ENCODE measurements around the gene MUSK. TPM values are rescaled to one million over a fixed set of nuclear protein-coding genes. Genes with fewer than 3 reads are reported as not detected.
"Not testable (repeated sequence)": the region's sequence is repeated elsewhere in the genome, so short reads cannot be mapped to it uniquely, and the experiment has no call there.

Gene MUSK
- total RNA-seq, 2 experiments from 2014 or later: not detected

GRCh38 chr9:110825950-110826349 lies 157.4 kb downstream of the MUSK start:
- Mint-ChIP-seq H3K9me3 (peaks cover 3% of the 10 kb centered on the region), H3K4me3 (no peak overlapping the region), H3K27ac (no peak overlapping the region), H3K27me3 (no peaks in the 10 kb centered on the region), H3K36me3 (ENCODE audit: low read depth) (no peaks in the 10 kb centered on the region), H3K4me1 (ENCODE audit: low read depth) (no peaks in the 10 kb centered on the region)
- intact Hi-C loops (cut with micrococcal nuclease): no loop called here
- DNase-seq (no peak), ATAC-seq (no peak)
- CTCF ChIA-PET: no interaction called here
- POLR2A ChIA-PET: no interaction called here
- TF ChIP-seq CTCF (IDR thresholded peaks at IDR 0.05): no peak

DNA sequence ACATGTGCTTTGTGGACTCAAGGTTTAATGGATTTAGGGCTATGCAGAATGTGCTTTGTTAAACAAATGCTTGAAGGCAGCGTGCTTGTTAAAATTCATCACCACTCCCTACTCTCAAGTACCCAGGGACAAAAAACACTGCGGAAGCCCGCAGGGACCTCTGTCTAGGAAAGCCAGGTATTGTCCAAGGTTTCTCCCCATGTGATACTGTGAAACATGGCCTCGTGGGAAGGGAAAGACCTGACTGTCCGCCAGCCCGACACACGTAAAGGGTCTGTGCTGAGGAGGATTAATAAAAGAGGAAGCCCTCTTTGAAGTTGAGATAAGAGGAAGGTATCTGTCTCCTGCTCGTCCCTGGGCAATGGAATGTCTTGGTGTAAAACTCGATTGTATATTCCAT lies 157.8 kb downstream of the MUSK start:
- H3K27me3 Mint-ChIP-seq; H3K36me3 Mint-ChIP-seq (ENCODE audit: low read depth); H3K4me3 Mint-ChIP-seq; H3K4me1 Mint-ChIP-seq (ENCODE audit: low read depth); POLR2A ChIA-PET; ATAC-seq; intact Hi-C loops (cut with micrococcal nuclease); CTCF ChIA-PET; DNase-seq; H3K9me3 Mint-ChIP-seq; H3K27ac Mint-ChIP-seq: not testable (repeated sequence)

DNA sequence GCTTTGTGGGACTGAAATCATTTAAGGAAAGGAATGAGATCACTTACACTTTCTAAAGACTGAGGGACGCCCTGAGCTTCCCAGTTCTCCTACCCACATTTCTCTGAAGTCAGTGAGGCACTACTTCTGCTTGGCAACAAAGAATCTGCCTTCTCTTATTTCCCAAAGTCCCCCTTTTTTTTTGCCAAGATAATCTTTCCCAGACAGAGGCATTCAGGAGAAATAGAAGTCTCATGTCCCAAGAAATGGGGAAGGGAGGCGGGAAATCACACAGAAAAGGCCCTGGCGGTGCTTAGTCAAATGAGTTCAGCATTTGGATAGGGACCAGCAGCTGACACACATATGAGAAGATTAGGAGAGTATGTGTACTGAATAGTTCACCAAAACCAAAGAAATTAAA lies 159.7 kb downstream of the MUSK start:
- POLR2A ChIA-PET: no interaction called here
- intact Hi-C loops (cut with micrococcal nuclease): no loop called here
- H3K4me1 Mint-ChIP-seq (ENCODE audit: low read depth): no peaks in the 10 kb centered on the region
- no peaks in the 10 kb centered on the region for H3K36me3 Mint-ChIP-seq (ENCODE audit: low read depth)
- CTCF ChIA-PET: no interaction called here
- ATAC-seq: no peak
- DNase-seq: no peak
- peaks cover 3% of the 10 kb centered on the region for H3K9me3 Mint-ChIP-seq
- TF ChIP-seq CTCF (IDR thresholded peaks at IDR 0.05): no peak
- no peaks in the 10 kb centered on the region for H3K27me3 Mint-ChIP-seq
- no peak overlapping the region for H3K27ac Mint-ChIP-seq
- no peak overlapping the region for H3K4me3 Mint-ChIP-seq

- ChIA-PET CTCF (no interaction called here), POLR2A (no interaction called here)
- no peak overlapping the region for H3K27ac Mint-ChIP-seq
- ATAC-seq: no peak
- H3K36me3 Mint-ChIP-seq (ENCODE audit: low read depth): no peaks in the 10 kb centered on the region
- no peaks in the 10 kb centered on the region for H3K4me1 Mint-ChIP-seq (ENCODE audit: low read depth)
- intact Hi-C loops (cut with micrococcal nuclease): no loop called here
- no peak overlapping the region for H3K4me3 Mint-ChIP-seq
- H3K9me3 Mint-ChIP-seq: no peaks in the 10 kb centered on the region
- H3K27me3 Mint-ChIP-seq: no peaks in the 10 kb centered on the region
- TF ChIP-seq CTCF (IDR thresholded peaks at IDR 0.05): no peak
- DNase-seq: no peak
These were observed 161.9 kb downstream of the MUSK start for GRCh38 chr9:110830495-110830894.

- H3K9me3 Mint-ChIP-seq: no peaks in the 10 kb centered on the region
- no peaks in the 10 kb centered on the region for H3K27me3 Mint-ChIP-seq
- ChIA-PET CTCF (no interaction called here), POLR2A (no interaction called here)
- H3K27ac Mint-ChIP-seq: no peak overlapping the region
- DNase-seq (no peak), ATAC-seq (no peak)
- H3K4me3 Mint-ChIP-seq: no peak overlapping the region
- no peak for TF ChIP-seq CTCF (IDR thresholded peaks at IDR 0.05)
- H3K36me3 Mint-ChIP-seq (ENCODE audit: low read depth): no peaks in the 10 kb centered on the region
- intact Hi-C loops (cut with micrococcal nuclease): no loop called here
- no peaks in the 10 kb centered on the region for H3K4me1 Mint-ChIP-seq (ENCODE audit: low read depth)
These were observed 164.3 kb downstream of the MUSK start for GRCh38 chr9:110832926-110833325.

GRCh38 chr9:110835404-110835803 lies 166.8 kb downstream of the MUSK start:
- ATAC-seq: no peak

More at GRCh38 chr9:110835404-110835803, 166.8 kb downstream of the MUSK start:
- H3K4me3 Mint-ChIP-seq: no peak overlapping the region
- ChIA-PET CTCF (no interaction called here), POLR2A (interaction anchor here (0.6 kb wide), 1 partner anchor 841 kb away, joined by 3 read pairs; no protein-coding TSS in a partner anchor)
- H3K27ac Mint-ChIP-seq: no peak overlapping the region
- intact Hi-C loops (cut with micrococcal nuclease): no loop called here
- no peak for TF ChIP-seq CTCF (IDR thresholded peaks at IDR 0.05)
- no peaks in the 10 kb centered on the region for H3K27me3 Mint-ChIP-seq
- H3K36me3 Mint-ChIP-seq (ENCODE audit: low read depth): no peaks in the 10 kb centered on the region
- H3K9me3 Mint-ChIP-seq: no peaks in the 10 kb centered on the region
- no peak for DNase-seq
- H3K4me1 Mint-ChIP-seq (ENCODE audit: low read depth): no peaks in the 10 kb centered on the region

All from activated CD8-positive, alpha-beta T cell treated with anti-CD3 and anti-CD28 coated beads for 36 hours (primary cell).